Middle frontal gyrus (tissue), 1 donor: Measurements from ENCODE around the gene HOXD12.

Experiments used
- DNase-seq: peaks from one replicate; pipeline ENCODE4 v3.0.0-alpha.2; 2015; ENCODE audit warnings: low spot score; ENCODE audit errors: extremely low spot score

The HOXD12 gene

DNA sequence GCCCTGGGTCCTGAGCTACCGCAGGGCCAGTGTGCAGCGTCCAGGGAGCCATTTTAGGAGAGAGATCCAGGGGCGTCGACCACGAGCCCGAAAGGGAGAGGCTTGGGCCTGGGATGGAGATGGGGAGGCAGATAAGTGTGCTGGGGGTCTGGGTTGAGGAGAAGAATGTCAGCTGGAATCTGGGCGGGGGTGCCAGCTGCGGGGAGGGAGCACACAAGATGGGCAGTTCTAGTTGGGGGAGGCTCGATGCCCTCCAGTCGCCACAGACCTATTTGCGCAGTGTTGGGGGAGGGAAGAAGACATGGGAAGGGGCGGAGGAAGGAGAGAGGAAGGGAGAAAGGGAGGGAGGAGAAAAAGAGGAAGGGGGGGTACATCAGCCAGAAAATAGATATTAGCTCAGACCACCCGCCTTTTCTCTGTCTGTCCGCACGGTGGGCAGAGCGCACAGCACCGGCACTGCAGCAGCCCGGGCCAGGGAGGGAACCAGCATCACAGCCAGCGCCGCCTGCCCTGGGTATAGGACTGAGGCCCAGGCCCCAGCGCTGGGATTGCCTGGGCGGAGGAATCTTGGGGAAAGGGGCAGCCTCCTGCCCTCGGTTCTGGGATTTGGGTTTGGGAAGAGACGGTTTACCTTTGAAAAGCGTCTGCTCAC lies 5.6 kb downstream of the HOXD12 start:
- DNase-seq: no peak

- DNase-seq: no peak
Observed at GRCh38 chr2:176105730-176106580, 6.4 kb downstream of the HOXD12 start.

GRCh38 chr2:176106581-176107539 lies 7.3 kb downstream of the HOXD12 start, which contains the start of gene HOXD11:
Gene HOXD11, plus strand, starts transcription at chr2:176107280. Its CDS starts 76 bp downstream, at chr2:176107356.
- no peak for DNase-seq

- no peak for DNase-seq
Observed at GRCh38 chr2:176107731-176108181, 8.2 kb downstream of the HOXD12 start.

- no peak for DNase-seq
Observed at GRCh38 chr2:176109192-176109901, 9.8 kb downstream of the HOXD12 start.

DNA sequence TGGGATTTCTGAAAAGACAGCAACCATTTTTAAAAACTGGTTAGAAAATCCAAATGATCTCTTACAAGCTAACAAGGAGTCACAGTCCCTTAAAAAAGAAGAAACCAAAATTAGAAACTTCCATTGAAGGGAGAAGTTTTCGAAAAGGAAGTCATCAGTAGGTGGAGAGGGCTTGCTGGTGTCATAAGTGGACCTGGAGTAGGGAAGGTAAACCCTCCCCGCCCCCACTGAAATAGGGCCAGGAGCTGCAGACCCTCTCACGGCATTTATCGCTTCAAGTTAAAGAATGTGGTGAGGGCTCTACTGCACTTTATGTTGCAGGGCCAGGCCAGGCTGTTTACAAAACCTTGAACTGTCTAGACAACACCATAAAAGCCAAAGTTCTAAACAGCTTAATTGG lies 10.4 kb downstream of the HOXD12 start:
- DNase-seq: no peak

GRCh38 chr2:176110415-176111308 lies 11.1 kb downstream of the HOXD12 start:
- DNase-seq: no peak

DNA sequence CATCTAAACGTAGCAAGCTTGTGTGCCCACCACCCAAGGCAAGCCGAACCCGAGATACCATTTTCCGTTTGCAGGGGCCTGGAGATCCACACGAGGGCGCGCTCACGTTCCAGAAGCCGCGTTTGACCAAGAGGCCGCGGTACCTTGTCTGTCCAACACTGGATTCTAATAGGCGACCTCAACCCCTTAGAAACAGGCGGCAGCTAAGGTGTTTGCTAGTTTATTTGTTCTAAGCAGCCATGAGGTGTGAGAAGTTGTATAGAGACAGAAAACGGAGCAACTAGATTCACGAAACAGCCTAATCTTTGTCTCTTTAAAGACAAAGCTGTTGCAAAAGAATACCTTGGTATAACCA lies 11.7 kb downstream of the HOXD12 start:
- no peak for DNase-seq

GRCh38 chr2:176111846-176112374 lies 12.3 kb downstream of the HOXD12 start:
- no peak for DNase-seq

DNA sequence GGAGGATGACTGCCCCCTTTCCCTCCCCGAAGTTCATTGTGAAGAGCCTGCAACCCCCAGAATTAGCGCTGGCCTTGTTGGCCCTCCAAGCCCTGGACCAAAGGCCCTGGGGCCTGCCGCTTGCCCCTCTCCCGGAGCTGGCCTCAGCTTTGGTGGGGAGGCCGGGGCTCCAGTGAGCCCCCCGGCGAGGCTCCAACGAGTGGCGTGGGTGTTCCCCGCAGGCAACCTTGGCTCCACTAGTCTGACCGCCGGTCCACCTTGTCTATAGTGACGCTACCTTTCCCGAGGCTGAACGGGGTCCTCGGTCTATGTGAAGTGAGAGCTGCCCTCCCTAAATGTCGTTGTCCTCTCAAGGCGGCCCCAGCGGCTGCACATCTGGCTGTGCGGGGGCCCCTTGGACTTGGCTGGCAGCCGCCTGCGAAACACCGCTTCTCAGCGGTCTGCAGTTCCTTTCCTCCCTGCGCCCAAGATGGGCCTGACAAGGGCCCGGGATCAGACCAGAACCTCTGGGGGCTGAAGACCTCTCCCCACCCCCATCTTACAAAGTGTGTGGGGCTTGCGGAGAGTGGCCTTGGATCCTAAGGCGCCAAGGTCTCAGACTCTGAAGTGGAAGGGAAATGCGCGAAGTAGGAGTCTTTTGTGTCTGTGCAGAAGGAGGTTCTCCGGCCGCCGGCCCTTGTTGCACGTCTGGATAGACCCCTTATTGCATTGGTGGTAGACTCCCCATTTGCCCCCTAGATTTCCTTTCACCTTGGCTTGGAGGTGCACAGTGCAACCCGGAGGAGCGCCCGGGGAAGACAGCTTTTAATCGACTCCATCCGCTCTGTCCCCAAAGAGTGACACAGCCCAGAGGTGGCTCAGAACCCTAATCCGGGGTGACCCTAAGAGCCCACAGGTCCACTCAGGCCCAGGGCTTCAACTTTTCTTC lies 13.0 kb downstream of the HOXD12 start:
- no peak for DNase-seq

GRCh38 chr2:176114120-176114929 lies 14.7 kb downstream of the HOXD12 start:
- no peak for DNase-seq

GRCh38 chr2:176114930-176115625 lies 15.5 kb downstream of the HOXD12 start:
- no peak for DNase-seq

DNA sequence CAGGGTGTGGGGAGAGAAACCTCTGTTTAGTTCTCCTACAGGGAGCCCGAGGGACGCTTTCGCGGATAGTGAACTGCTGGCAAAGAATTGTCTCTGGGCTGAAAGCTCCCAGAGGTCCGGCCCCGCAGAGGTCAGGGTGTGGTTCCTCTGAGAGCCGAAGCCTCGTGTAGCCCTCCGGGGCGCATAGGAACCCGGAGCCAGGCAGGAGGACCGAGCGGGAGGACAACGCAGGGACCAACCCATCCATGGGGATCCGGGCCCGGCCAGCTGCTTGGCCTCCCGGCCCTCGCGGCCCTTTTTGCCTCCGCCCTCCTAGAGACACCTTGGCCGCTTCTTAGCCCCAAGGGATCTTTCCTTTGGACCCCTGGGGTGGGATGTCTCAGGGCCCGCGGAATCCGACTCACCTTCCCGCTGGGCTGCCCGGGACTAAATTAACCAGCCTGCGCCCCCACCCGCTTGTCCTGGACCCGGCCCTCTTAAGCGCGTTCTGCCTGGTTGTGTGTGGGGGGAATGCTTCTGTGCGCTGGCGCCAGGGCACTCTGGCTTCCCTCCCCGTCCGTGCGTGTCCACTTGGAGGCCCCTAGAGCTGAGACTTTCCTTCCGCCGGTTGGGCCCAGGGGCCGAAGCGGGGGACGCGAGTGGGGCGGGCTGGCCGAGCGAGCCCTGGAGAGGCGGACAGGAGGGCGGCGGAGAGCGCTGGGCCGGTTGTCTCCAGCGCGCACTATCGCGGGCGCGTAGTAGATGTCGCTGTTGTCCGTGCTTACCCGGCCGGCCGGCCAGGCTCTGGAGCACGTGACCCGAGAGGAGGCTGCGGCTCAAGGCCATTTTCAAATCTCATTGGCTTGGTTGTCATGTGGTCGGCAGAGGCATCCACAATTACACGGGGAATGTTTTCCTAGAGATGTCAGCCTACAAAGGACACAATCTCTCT lies 16.6 kb downstream of the HOXD12 start, which contains the start of gene HOXD10:
Gene HOXD10 (plus strand): TSS at position 896 of the 931 bp plus-strand sequence. CDS start 56 bp downstream, outside the sequence.
- DNase-seq: no peak

GRCh38 chr2:176117162-176117822 lies 17.7 kb downstream of the HOXD12 start:
- DNase-seq: no peak

GRCh38 chr2:176117823-176118371 lies 18.3 kb downstream of the HOXD12 start:
- DNase-seq: no peak
